Right lobe of liver (tissue), 6 donors: ENCODE measurements around the gene CPPED1. TPM values are rescaled to one million over a fixed set of nuclear protein-coding genes. Genes with fewer than 3 reads are reported as not detected.
A peak's percentile ranks its signal among the peaks of the same experiment; 100 is the strongest.

Source experiments
- ATAC-seq, 4 donors: fragments of 200-7000 bp; cut with Tn5 transposase; one replicate each; pipeline ENCODE4 v1.9.1; 2020; ENCODE audit warnings: mild to moderate bottlenecking in 4 of 4, moderate library complexity in 4 of 4
- DNase-seq, 3 donors: peaks; one replicate each; pipeline ENCODE4 v3.0.0-alpha.2; 2020
- H3K27ac ChIP-seq, 3 donors: fragments of 200-600 bp; one replicate each; pipeline ENCODE4 v1.8.0; 2022
- H3K27me3 ChIP-seq, 2 donors: fragments of 200-600 bp; one replicate each; pipeline ENCODE4 v1.8.0; 2022
- H3K36me3 ChIP-seq, 4 donors: fragments of 200-600 bp; sonication (generic) in 1 of 4; one replicate each; pipeline versions ENCODE4 v1.5.1 to v1.8.0; 2017 to 2022; ENCODE audit warnings: control low read depth in 1 of 4
- H3K4me1 ChIP-seq, 4 donors: fragments of 200-600 bp; sonication (generic) in 1 of 4; one replicate each; pipeline versions ENCODE4 v1.5.1 to v1.8.0; 2017 to 2022; ENCODE audit warnings: control low read depth in 1 of 4
- H3K4me3 ChIP-seq, 3 donors: fragments of 200-600 bp; one replicate each; pipeline ENCODE4 v1.8.0; 2022
- H3K9me3 ChIP-seq, 4 donors: fragments of 200-600 bp; sonication (generic) in 1 of 4; one replicate each; pipeline versions ENCODE4 v1.5.1 to v1.8.0; 2017 to 2022; ENCODE audit warnings: control low read depth in 1 of 4
- CTCF ChIP-seq, 4 donors: fragments of 200-600 bp in 3 of 4; fragments of 450-650 bp in 1 of 4; IDR thresholded peaks; one replicate each; pipeline versions ENCODE4 v1.5.1 to v1.8.0; 2016 to 2022; ENCODE audit warnings: antibody characterized with exemption in 4 of 4, mild to moderate bottlenecking in 2 of 4
- POLR2A ChIP-seq: fragments of 450-650 bp; IDR thresholded peaks from one replicate; pipeline ENCODE4 v1.6.1; 2017; ENCODE audit warnings: antibody characterized with exemption, mild to moderate bottlenecking
- WGBS: methylation state at CpG from one replicate; pipeline ENCODE4 v1.1.6; 2018; ENCODE audit warnings: low coverage, low lambda C conversion rate; ENCODE audit not compliant: insufficient coverage; ENCODE audit errors: missing lambda C conversion rate; 5-methylcytosine and 5-hydroxymethylcytosine counted together
- intact Hi-C, 2 donors: fragments of 100-400 bp; cut with DNase I; formaldehyde crosslinking; loops; one replicate each; pipeline versions ENCODE4 v1.11.2 to v1.14.1; 2022
- total RNA-seq, 6 experiments: library from RNA; depleted of rRNA in 2 of 6; stranded (reverse); fragments of >200 nt in 2 of 6; fragmentation: NEBNext Ultra II Directional in 3 of 6; extraction: Animal tissue kit (Norgen Biotek cat#: 25700) in 3 of 6; gene quantifications; one replicate each; pipeline versions ENCODE4 v1.1.0 to v1.2.4, GENCODE V29; 2016 to 2023
- donor health status: DM: no; HTN: yes; CAD: no.
- donor health status: DM: no; HTN: no; CAD: no.
- donor health status: DM: no; HTN: no; CAD: no.
- donor health status: DM: no; HTN: yes; CAD: no.
- donor health status: DM: no; HTN: yes; CAD: no.

Gene CPPED1
- total RNA-seq, 6 experiments from 2014 or later: 24.0 to 41.6 (median 31.0) TPM

GRCh38 chr16:12811441-12812383 lies 8.0 kb upstream of the CPPED1 start:
- intact Hi-C loops: loop anchor here (10.0 kb wide), 1 partner anchor 237 kb away; no protein-coding TSS in a partner anchor

GRCh38 chr16:12805066-12805465 lies 1.4 kb upstream of the CPPED1 start:
- intact Hi-C loops: no loop called here
- WGBS: 86% methylated on average over 1 of the region's 2 CpGs

More at GRCh38 chr16:12811441-12812383, 8.0 kb upstream of the CPPED1 start:
- TF ChIP-seq POLR2A (no peak), CTCF (IDR thresholded peaks at IDR 0.05) (no peak)
- Histone ChIP-seq H3K27me3 (no peaks in the 10 kb centered on the region), H3K4me3 (no peak overlapping the region), H3K27ac (no peak overlapping the region), H3K9me3 (no peaks in the 10 kb centered on the region), H3K36me3 (no peaks in the 10 kb centered on the region), H3K4me1 (peaks cover 0 to 1% (median 0%) of the 10 kb centered on the region in 4 donors)
- peak in 1 of 3 donors; percentile 11 for DNase-seq
- 93% methylated on average over 5 of the region's 5 CpGs for WGBS
- ATAC-seq: no peak

DNA sequence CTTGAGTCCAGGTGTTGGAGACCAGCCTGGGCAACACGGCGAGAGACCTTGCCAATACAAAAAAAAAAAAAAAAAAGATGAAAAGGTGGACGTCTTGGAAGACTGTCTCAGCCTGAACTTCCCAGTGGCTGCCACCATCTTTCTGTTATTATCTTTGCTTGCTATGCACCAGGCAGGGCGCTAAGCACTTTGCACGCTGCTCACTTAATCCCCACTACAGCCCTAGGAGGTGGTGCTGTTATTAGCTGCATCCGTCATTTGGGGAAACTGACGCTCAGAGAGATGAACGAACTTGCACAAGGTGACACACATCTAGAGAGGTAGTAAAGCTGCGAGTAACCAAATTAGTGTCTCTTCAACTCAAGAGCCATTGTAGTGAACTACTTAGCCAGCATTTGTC lies 708 bp upstream of the CPPED1 start:
- TF ChIP-seq POLR2A: no peak
- TF ChIP-seq CTCF (IDR thresholded peaks at IDR 0.05): no peak
- Histone ChIP-seq H3K27ac (no peak overlapping the region), H3K27me3 (no peaks in the 10 kb centered on the region), H3K36me3 (no peaks in the 10 kb centered on the region), H3K4me1 (peaks cover 0 to 24% (median 6%) of the 10 kb centered on the region in 4 donors), H3K9me3 (no peaks in the 10 kb centered on the region), H3K4me3 (no peak overlapping the region)
- no peak for ATAC-seq
- no peak for DNase-seq
- 74% methylated on average over 7 of the region's 9 CpGs for WGBS
- intact Hi-C loops: no loop called here

More at GRCh38 chr16:12805066-12805465, 1.4 kb upstream of the CPPED1 start:
- Histone ChIP-seq H3K27me3 (no peaks in the 10 kb centered on the region), H3K36me3 (no peaks in the 10 kb centered on the region), H3K27ac (no peak overlapping the region), H3K9me3 (no peaks in the 10 kb centered on the region), H3K4me3 (no peak overlapping the region), H3K4me1 (peaks cover 0 to 19% (median 6%) of the 10 kb centered on the region in 4 donors)
- DNase-seq: no peak
- ATAC-seq: no peak
- TF ChIP-seq POLR2A: no peak
- TF ChIP-seq CTCF (IDR thresholded peaks at IDR 0.05): no peak

DNA sequence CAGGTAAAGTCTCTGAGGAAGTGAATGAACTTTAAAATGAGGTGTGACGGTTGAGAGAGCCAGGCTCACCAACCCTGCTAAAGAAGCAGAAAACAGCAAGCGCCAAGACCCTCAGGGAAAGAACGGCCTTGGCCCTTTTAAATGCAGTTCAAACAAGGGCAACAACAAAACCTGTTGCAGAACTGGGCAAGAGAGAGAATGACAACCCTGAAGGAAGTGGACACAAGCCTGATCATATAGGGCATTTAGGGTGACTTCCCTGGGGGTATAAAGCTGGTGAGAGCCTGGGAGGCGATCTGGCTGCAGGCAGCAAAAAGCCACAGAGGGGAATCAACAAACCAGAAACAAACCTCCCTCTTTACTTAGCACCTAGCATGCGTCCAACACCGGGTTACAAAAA lies 1.0 kb downstream of the CPPED1 start:
- intact Hi-C loops: no loop called here
- WGBS: 33% methylated on average over 4 of the region's 6 CpGs
- Histone ChIP-seq H3K27me3 (no peaks in the 10 kb centered on the region), H3K4me1 (peaks cover 0 to 24% (median 6%) of the 10 kb centered on the region in 4 donors), H3K27ac (peak overlapping the region in 2 of 3 donors; percentile 82 to 87), H3K36me3 (no peaks in the 10 kb centered on the region), H3K4me3 (peak overlapping the region; percentile 57 to 75 (median 68)), H3K9me3 (no peaks in the 10 kb centered on the region)
- ATAC-seq (no peak), DNase-seq (no peak)
- TF ChIP-seq CTCF (IDR thresholded peaks at IDR 0.05) (no peak), POLR2A (no peak)
